ENCODE measurements around the gene VPS13D. TPM values are rescaled to one million over a fixed set of nuclear protein-coding genes. Genes with fewer than 3 reads are reported as not detected.

The VPS13D gene
- total and polyA plus RNA-seq, 2 of the 4 experiments (the other 2 are of a cell fraction): 9.0 to 16.3 TPM

- in situ Hi-C loops (cut with MboI; ENCODE audit: low sequenced_read_pairs): no loop called here
- Histone ChIP-seq H4K5ac (ENCODE audit: low read depth, low read length) (no peak overlapping the region), H2BK15ac (ENCODE audit: low read depth, low read length) (no peak overlapping the region), H3K36me3 (ENCODE audit: control insufficient read depth, insufficient read depth, low read length) (peaks cover 13% of the 10 kb centered on the region), H3K4me3 (ENCODE audit: insufficient read depth, low read depth, low read length) (no peak overlapping the region), H3K79me1 (ENCODE audit: low read depth in 1 of 2, low read length in 2 of 2) (peaks cover 0 to 4% of the 10 kb centered on the region in 2 experiments; a peak in 3 of 4 replicates), H3K9me3 (ENCODE audit: control insufficient read depth, insufficient read depth, low read length) (no peaks in the 10 kb centered on the region), H3K23ac (ENCODE audit: low read depth, low read length) (no peak overlapping the region; the same call in 1 of the 2 replicates), H2BK20ac (ENCODE audit: low read depth, low read length) (no peak overlapping the region), H2AK9ac (replicated peaks; ENCODE audit: low read depth, low read length, poor library complexity) (no peak overlapping the region), H3K4me2 (ENCODE audit: low read depth, low read length) (no peak overlapping the region), H3K4ac (ENCODE audit: low read depth, low read length) (no peak overlapping the region), H2AK5ac (ENCODE audit: low read depth, low read length) (0 out of 2 replicates have a peak overlapping the region, but pooled peaks have one; percentile 27), H2BK5ac (ENCODE audit: low read depth, low read length, poor library complexity, severe bottlenecking) (no peak overlapping the region), H3K9ac (ENCODE audit: low read depth, low read length) (no peak overlapping the region), H2AFZ (replicated peaks; ENCODE audit: low read length, poor library complexity) (peak overlapping the region; percentile 26), H3K9me1 (ENCODE audit: insufficient read depth, low read length) (no peaks in the 10 kb centered on the region), H3K4me1 (ENCODE audit: control insufficient read depth, insufficient read depth, low read length) (peaks cover 27% of the 10 kb centered on the region), H3K27ac (ENCODE audit: insufficient read depth, low read length) (no peak overlapping the region), H3K14ac (replicated peaks; ENCODE audit: low read depth, low read length) (no peak overlapping the region), H4K91ac (ENCODE audit: insufficient read depth, low read depth, low read length) (no peak overlapping the region), H3K56ac (ENCODE audit: extremely low read depth, insufficient read depth, low read length) (no peak overlapping the region), H3K18ac (ENCODE audit: low read depth, low read length) (no peak overlapping the region), H3K27me3 (ENCODE audit: control insufficient read depth, insufficient read depth, low read length) (no peaks in the 10 kb centered on the region), H4K20me1 (ENCODE audit: insufficient read depth, low read length) (no peaks in the 10 kb centered on the region), H2BK120ac (ENCODE audit: low read depth, low read length) (no peak overlapping the region), H4K8ac (ENCODE audit: low read depth in 2 of 2, low read length in 2 of 2) (no peak overlapping the region)
- no TSS peak for BruUV-seq (replicated peaks)
- POLR2A ChIA-PET (ENCODE audit: unreplicated experiment): interaction anchor here (0.6 kb wide), 1 partner anchor 88 kb away, joined by 12 read pairs; no protein-coding TSS in a partner anchor
- CTCF ChIA-PET: interaction anchor here (2.6 kb wide), 1 partner anchor 64 kb away, joined by 10 read pairs; no protein-coding TSS in a partner anchor
- DNase-seq (peak; percentile 30), ATAC-seq (ENCODE audit: low read depth) (no peak)
- WGBS, 2 experiments (ENCODE audit: extremely low coverage in 2 of 2, insufficient read length in 1 of 2): 64% methylated on average over 2 of the region's 3 CpGs; no CpG with 5 or more reads in 1 of the 2 experiments
- intact Hi-C loops (cut with micrococcal nuclease): no loop called here
- TF ChIP-seq, protein P1, sequence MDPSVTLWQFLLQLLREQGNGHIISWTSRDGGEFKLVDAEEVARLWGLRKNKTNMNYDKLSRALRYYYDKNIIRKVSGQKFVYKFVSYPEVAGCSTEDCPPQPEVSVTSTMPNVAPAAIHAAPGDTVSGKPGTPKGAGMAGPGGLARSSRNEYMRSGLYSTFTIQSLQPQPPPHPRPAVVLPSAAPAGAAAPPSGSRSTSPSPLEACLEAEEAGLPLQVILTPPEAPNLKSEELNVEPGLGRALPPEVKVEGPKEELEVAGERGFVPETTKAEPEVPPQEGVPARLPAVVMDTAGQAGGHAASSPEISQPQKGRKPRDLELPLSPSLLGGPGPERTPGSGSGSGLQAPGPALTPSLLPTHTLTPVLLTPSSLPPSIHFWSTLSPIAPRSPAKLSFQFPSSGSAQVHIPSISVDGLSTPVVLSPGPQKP (IDR thresholded peaks at IDR 0.05; ENCODE audit: borderline replicate concordance, low read depth, low read length): no peak
- TF ChIP-seq RAD21 (IDR thresholded peaks at IDR 0.05; ENCODE audit: low read length): no peak
- no peak for TF ChIP-seq RFX5 (IDR thresholded peaks at IDR 0.05; ENCODE audit: low read depth, low read length)
- no peak for TF ChIP-seq MXI1 (IDR thresholded peaks at IDR 0.05; ENCODE audit: borderline replicate concordance, low read depth, low read length)
- TF ChIP-seq NFE2L2 (IDR thresholded peaks at IDR 0.05; ENCODE audit: low read depth, low read length): no peak
- TF ChIP-seq MAZ (IDR thresholded peaks at IDR 0.05; ENCODE audit: borderline replicate concordance, low read depth, low read length): no peak
- no peak for TF ChIP-seq CHD1 (IDR thresholded peaks at IDR 0.05; ENCODE audit: low read depth, low read length)
- dilution Hi-C loops (cut with HindIII; ENCODE audit: low sequenced_read_pairs, unreplicated experiment): no loop called here
These were observed 41.7 kb upstream of the VPS13D start for GRCh38 chr1:12188115-12188514.
